Colonic mucosa (tissue), 4 donors: ENCODE data around the gene ATAD2B. TPM values are rescaled to one million over a fixed set of nuclear protein-coding genes. Genes with fewer than 3 reads are reported as not detected.

ENCODE experiments used
- DNase-seq: peaks from one replicate; pipeline ENCODE4 v3.0.0-alpha.2; 2020
- H3K27ac ChIP-seq: fragments of 200-600 bp; one replicate; pipeline ENCODE4 v1.8.0; 2021
- H3K27me3 ChIP-seq: fragments of 200-600 bp; one replicate; pipeline ENCODE4 v1.8.0; 2021
- H3K36me3 ChIP-seq: fragments of 200-600 bp; one replicate; pipeline ENCODE4 v1.8.0; 2021
- H3K4me1 ChIP-seq: fragments of 200-600 bp; one replicate; pipeline ENCODE4 v1.8.0; 2021; ENCODE audit warnings: mild to moderate bottlenecking
- H3K4me3 ChIP-seq: fragments of 200-600 bp; one replicate; pipeline ENCODE4 v1.8.0; 2021
- H3K9ac ChIP-seq, 2 donors: one replicate each; pipeline ENCODE4 v1.7.0; 2013; ENCODE audit warnings: control low read depth in 2 of 2, low read depth in 2 of 2, low read length in 2 of 2
- H3K9me3 ChIP-seq: fragments of 200-600 bp; one replicate; pipeline ENCODE4 v1.8.0; 2021
- intact Hi-C: fragments of 100-400 bp; cut with DNase I; formaldehyde crosslinking; loops from one replicate; pipeline ENCODE4 v1.14.1; 2022
- total RNA-seq, 2 donors: library from RNA; stranded (reverse); fragmentation: NEBNext Ultra II Directional in 1 of 2; extraction: Animal tissue kit (Norgen Biotek cat#: 25700) in 1 of 2; gene quantifications; one replicate each; pipeline ENCODE4 v1.2.1, GENCODE V29; 2021
- TF ChIP-seq, protein P1 (sequence below): fragments of 200-600 bp; IDR thresholded peaks from one replicate; pipeline ENCODE4 v1.8.0; 2022; ENCODE audit warnings: antibody characterized with exemption, mild to moderate bottlenecking
- donor health status: healthy.
- donor health status: DM: no; HTN: no; CAD: no.
- donor health status: DM: no; HTN: no; CAD: no.

ATAD2B gene
- total RNA-seq, 2 donors from 2014 or later = 19.2 to 21.7 TPM

GRCh38 chr2:23859983-23860382 lies 66.9 kb downstream of the ATAD2B start:
- DNase-seq = no peak
- Histone ChIP-seq H3K36me3 (no peaks in the 10 kb centered on the region), H3K27ac (no peak overlapping the region), H3K9me3 (no peaks in the 10 kb centered on the region), H3K4me3 (no peak overlapping the region), H3K4me1 (no peaks in the 10 kb centered on the region), H3K9ac (no peak overlapping the region), H3K27me3 (no peaks in the 10 kb centered on the region)
- intact Hi-C loops = no loop called here
- TF ChIP-seq, protein P1, sequence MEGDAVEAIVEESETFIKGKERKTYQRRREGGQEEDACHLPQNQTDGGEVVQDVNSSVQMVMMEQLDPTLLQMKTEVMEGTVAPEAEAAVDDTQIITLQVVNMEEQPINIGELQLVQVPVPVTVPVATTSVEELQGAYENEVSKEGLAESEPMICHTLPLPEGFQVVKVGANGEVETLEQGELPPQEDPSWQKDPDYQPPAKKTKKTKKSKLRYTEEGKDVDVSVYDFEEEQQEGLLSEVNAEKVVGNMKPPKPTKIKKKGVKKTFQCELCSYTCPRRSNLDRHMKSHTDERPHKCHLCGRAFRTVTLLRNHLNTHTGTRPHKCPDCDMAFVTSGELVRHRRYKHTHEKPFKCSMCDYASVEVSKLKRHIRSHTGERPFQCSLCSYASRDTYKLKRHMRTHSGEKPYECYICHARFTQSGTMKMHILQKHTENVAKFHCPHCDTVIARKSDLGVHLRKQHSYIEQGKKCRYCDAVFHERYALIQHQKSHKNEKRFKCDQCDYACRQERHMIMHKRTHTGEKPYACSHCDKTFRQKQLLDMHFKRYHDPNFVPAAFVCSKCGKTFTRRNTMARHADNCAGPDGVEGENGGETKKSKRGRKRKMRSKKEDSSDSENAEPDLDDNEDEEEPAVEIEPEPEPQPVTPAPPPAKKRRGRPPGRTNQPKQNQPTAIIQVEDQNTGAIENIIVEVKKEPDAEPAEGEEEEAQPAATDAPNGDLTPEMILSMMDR = no peak

DNA sequence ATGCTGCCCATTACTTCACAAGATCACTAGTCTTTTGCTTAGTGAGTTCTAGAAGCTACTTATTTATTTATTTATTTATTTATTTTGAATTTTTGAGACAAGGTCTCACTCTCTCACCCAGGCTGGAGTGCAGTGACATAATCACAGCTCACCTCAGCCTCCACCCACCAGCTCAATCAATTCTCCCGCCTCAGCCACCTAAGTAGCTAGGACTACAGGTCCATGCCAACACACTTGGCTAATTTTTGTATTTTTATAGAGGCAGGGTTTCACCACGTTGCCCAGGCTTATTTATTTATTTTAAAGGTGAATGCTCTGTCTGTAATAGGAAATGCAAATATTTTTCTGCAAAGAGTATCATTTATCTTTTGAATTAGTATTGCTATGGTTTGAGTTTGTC lies 67.7 kb downstream of the ATAD2B start:
- no peak for DNase-seq
- Histone ChIP-seq H3K9ac (no peak overlapping the region), H3K4me3 (no peak overlapping the region), H3K4me1 (no peaks in the 10 kb centered on the region), H3K36me3 (no peaks in the 10 kb centered on the region), H3K9me3 (no peaks in the 10 kb centered on the region), H3K27ac (no peak overlapping the region), H3K27me3 (no peaks in the 10 kb centered on the region)
- intact Hi-C loops = no loop called here
- TF ChIP-seq, protein P1 = no peak

DNA sequence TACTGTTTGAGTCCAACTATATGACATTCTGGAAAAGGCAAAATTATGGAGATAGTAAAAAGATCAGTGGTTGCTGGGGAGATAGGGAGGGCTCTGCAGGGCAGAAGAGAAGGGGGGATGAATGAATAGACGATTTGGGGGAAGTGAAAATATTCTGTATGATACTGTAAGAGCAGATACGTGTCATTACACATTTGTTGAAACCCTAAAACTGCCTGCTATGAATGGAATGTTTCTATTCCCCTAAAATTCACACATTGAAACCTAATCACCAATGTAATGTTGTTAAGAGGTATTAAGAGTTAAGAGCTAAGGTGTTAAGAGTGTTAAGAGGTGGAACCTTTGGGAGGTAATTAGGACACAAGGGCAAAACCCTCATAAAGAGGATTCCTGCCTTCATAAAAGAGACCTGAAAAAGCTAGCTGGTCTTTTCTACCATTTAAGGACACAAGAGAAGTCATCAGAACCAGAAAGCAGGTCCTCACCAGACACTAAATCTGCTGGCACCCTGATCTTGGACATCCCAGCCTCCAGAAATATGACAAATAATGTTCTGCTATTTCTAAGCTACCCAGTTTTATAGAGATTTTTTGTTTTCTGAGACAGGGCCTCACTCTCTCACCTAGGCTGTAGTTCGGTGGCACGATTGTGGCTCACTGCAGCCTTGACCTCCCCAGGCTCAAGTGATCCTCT lies 76.2 kb downstream of the ATAD2B start:
- H3K9me3 ChIP-seq = no peaks in the 10 kb centered on the region
- H3K9ac ChIP-seq = no peak overlapping the region
- H3K36me3 ChIP-seq = no peaks in the 10 kb centered on the region
- TF ChIP-seq, protein P1 = no peak
- no peak overlapping the region for H3K27ac ChIP-seq
- DNase-seq = no peak
- no peaks in the 10 kb centered on the region for H3K4me1 ChIP-seq
- intact Hi-C loops = no loop called here
- no peaks in the 10 kb centered on the region for H3K27me3 ChIP-seq
- H3K4me3 ChIP-seq = no peak overlapping the region

DNA sequence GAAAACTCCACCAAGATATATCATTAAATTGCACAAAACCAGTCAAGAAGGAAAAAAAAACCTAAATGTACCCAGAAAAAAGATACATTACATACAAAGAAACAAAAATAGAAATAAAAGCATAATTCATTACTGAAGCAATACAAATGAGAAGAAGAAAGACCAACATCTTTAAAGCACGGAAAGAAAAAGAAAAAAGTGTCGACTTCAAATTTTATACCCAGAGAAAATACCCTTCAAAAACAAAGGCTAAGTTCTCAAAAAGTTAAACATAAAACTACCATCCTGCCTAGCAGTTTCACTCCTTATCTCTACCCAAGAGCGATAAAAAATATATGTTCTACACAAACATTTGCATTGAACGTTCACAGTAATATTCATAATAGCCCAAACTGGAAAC lies 82.0 kb downstream of the ATAD2B start:
- no peak for DNase-seq
- no peaks in the 10 kb centered on the region for H3K9me3 ChIP-seq
- H3K27me3 ChIP-seq = no peaks in the 10 kb centered on the region
- intact Hi-C loops = no loop called here
- H3K36me3 ChIP-seq = no peaks in the 10 kb centered on the region
- no peak overlapping the region for H3K4me3 ChIP-seq
- TF ChIP-seq, protein P1 = no peak
- no peak overlapping the region for H3K27ac ChIP-seq
- no peaks in the 10 kb centered on the region for H3K4me1 ChIP-seq
- no peak overlapping the region for H3K9ac ChIP-seq

DNA sequence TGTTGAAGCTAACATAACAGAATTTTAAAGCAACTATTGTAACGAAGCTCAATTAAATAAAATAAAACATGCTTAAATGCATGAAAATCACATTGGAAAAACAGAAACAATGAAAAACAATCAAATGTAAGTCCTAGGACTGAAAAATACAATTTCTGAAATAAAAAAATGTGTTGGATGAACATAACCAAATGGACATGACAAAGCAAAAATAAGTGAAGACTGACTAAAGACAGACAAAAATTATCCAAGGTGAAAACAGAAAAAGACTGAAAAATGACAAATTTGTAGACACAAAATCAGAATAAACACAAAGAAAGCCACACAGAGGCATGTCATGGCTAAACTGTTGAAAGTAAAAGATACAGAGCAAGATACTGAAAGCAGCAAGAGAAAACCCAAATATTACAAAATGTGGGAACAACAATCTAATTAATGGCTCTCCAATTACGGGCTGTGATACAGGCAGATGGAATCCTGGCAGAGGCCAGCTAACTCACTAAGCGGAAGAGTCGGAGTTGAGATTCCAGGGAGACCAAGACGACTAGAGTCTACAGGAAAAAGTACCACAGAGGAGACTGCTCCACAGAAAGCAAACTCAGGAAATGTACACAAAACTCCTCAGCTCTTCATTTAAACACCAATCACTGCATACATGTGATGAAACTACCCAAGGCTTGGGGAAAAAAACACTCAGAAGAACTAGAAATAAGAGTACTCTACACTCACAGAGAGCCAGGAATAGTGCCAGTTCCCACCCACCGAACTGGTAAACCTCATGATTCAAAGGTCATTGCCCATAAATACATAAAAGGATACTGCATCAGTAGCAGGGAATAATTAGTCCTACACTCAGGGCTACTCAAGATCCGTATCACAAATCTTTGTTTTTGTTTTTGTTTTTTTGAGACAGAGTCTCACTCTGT lies 83.6 kb downstream of the ATAD2B start:
- TF ChIP-seq, protein P1 = no peak
- no peaks in the 10 kb centered on the region for H3K4me1 ChIP-seq
- H3K9me3 ChIP-seq = no peaks in the 10 kb centered on the region
- no peaks in the 10 kb centered on the region for H3K27me3 ChIP-seq
- intact Hi-C loops = no loop called here
- H3K36me3 ChIP-seq = no peaks in the 10 kb centered on the region
- H3K4me3 ChIP-seq = no peak overlapping the region
- DNase-seq = peak; percentile 44
- H3K27ac ChIP-seq = no peak overlapping the region
- no peak overlapping the region for H3K9ac ChIP-seq
